ENCODE data around the gene FERMT2. TPM values are rescaled to one million over a fixed set of nuclear protein-coding genes. Genes with fewer than 3 reads are reported as not detected.

Gene FERMT2
- total RNA-seq, 4 donors from 2014 or later: 38.6 to 186 (median 62.7) TPM

DNA sequence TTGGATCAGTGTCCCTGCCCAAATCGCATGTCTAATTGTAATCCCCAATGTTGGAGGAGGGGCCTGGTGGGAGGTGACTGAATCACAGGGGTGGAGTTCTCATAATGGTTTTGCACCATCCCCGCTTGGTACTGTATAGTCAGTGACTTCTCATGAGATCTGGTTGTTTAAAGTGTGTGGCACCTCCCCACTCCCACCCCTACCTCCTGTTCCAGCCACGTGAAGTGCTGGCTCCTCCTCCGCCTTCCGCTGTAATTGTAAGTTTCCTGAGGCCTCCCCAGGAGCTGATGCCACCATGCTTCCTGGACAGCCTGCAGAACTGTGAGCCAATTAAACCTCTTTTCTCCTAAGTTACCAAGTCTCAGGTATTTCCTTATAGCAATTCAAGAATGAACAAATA lies 67.2 kb downstream of the FERMT2 start:
- WGBS, 2 donors (ENCODE audit: low coverage in 1 of 2): 83 to 98% methylated on average over 4 to 5 of the region's 5 CpGs
- no peaks in the 10 kb centered on the region for H3K9me3 ChIP-seq
- no peak overlapping the region for H3K27ac ChIP-seq
- H3K4me3 ChIP-seq: no peak overlapping the region
- TF ChIP-seq EP300 (IDR thresholded peaks at IDR 0.05; ENCODE audit: low read depth): no peak
- TF ChIP-seq POLR2A (IDR thresholded peaks at IDR 0.05): no peak
- TF ChIP-seq CTCF (IDR thresholded peaks at IDR 0.05): no peak
- TF ChIP-seq POLR2AphosphoS5 (IDR thresholded peaks at IDR 0.05): no peak
- no peaks in the 10 kb centered on the region for H3K27me3 ChIP-seq
- intact Hi-C loops (cut with DNase I; ENCODE audit: low total_unique reads): no loop called here
- H3K36me3 ChIP-seq: no peaks in the 10 kb centered on the region
- H3K4me1 ChIP-seq: no peaks in the 10 kb centered on the region
- in situ Hi-C loops (cut with MboI; ENCODE audit: low pct_ligation_motif_present in 1 of 4, low pct_unique_long_range_greater_than_20kb in 1 of 4, low sequenced_read_pairs in 3 of 4): no loop called here
- no peak for DNase-seq

GRCh38 chr14:52882824-52883223 lies 68.0 kb downstream of the FERMT2 start:
- no peaks in the 10 kb centered on the region for H3K9me3 ChIP-seq
- TF ChIP-seq EP300 (IDR thresholded peaks at IDR 0.05; ENCODE audit: low read depth) (no peak), CTCF (IDR thresholded peaks at IDR 0.05) (no peak), POLR2A (IDR thresholded peaks at IDR 0.05) (no peak), POLR2AphosphoS5 (IDR thresholded peaks at IDR 0.05) (no peak)
- H3K36me3 ChIP-seq: peaks cover 0 to 6% (median 0%) of the 10 kb centered on the region in 4 donors
- no peaks in the 10 kb centered on the region for H3K4me1 ChIP-seq
- no peak for DNase-seq
- no peaks in the 10 kb centered on the region for H3K27me3 ChIP-seq
- intact Hi-C loops (cut with DNase I; ENCODE audit: low total_unique reads) (no loop called here), in situ Hi-C loops (cut with MboI; ENCODE audit: low pct_ligation_motif_present in 1 of 4, low pct_unique_long_range_greater_than_20kb in 1 of 4, low sequenced_read_pairs in 3 of 4) (no loop called here)
- H3K4me3 ChIP-seq: no peak overlapping the region
- WGBS, 2 donors (ENCODE audit: low coverage in 1 of 2): 80 to 89% methylated on average over 6 of the region's 6 CpGs
- no peak overlapping the region for H3K27ac ChIP-seq

- Histone ChIP-seq H3K9me3 (no peaks in the 10 kb centered on the region), H3K4me3 (no peak overlapping the region), H3K27ac (no peak overlapping the region), H3K4me1 (no peaks in the 10 kb centered on the region), H3K27me3 (no peaks in the 10 kb centered on the region), H3K36me3 (peaks cover 0 to 6% (median 0%) of the 10 kb centered on the region in 4 donors)
- 60 to 73% methylated on average over 5 of the region's 5 CpGs for WGBS, 2 donors (ENCODE audit: low coverage in 1 of 2)
- no peak for TF ChIP-seq POLR2AphosphoS5 (IDR thresholded peaks at IDR 0.05)
- TF ChIP-seq POLR2A (IDR thresholded peaks at IDR 0.05): no peak
- TF ChIP-seq EP300 (IDR thresholded peaks at IDR 0.05; ENCODE audit: low read depth): no peak
- TF ChIP-seq CTCF (IDR thresholded peaks at IDR 0.05): no peak
- intact Hi-C loops (cut with DNase I; ENCODE audit: low total_unique reads) (no loop called here), in situ Hi-C loops (cut with MboI; ENCODE audit: low pct_ligation_motif_present in 1 of 4, low pct_unique_long_range_greater_than_20kb in 1 of 4, low sequenced_read_pairs in 3 of 4) (no loop called here)
- no peak for DNase-seq
Measured at GRCh38 chr14:52879958-52880357, 70.9 kb downstream of the FERMT2 start.

DNA sequence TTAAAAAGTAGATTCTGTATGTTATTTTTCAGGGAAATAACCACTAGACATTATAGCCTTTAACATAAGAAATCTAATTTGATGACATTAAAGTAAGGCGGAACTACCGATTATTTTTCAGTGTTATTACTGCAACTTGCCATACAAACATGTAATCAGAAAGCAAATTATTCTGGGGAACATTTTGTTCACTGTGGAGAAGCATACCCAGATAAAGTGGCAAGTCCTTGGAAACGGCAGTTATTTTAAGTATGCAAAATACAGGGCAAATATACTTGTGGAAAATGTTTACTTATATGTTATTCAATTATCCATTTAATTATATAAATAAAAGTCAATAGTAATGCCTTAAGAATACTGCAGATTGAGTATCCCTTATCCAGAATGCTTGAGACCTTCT lies 71.9 kb downstream of the FERMT2 start:
- H3K36me3 ChIP-seq: peaks cover 0 to 6% (median 0%) of the 10 kb centered on the region in 4 donors
- no peaks in the 10 kb centered on the region for H3K27me3 ChIP-seq
- intact Hi-C loops (cut with DNase I; ENCODE audit: low total_unique reads) (no loop called here), in situ Hi-C loops (cut with MboI; ENCODE audit: low pct_ligation_motif_present in 1 of 4, low pct_unique_long_range_greater_than_20kb in 1 of 4, low sequenced_read_pairs in 3 of 4) (no loop called here)
- no peak overlapping the region for H3K4me3 ChIP-seq
- 86 to 96% methylated on average over 3 of the region's 3 CpGs for WGBS, 2 donors (ENCODE audit: low coverage in 1 of 2)
- DNase-seq: no peak
- H3K27ac ChIP-seq: no peak overlapping the region
- no peaks in the 10 kb centered on the region for H3K4me1 ChIP-seq
- TF ChIP-seq CTCF (IDR thresholded peaks at IDR 0.05): no peak
- TF ChIP-seq EP300 (IDR thresholded peaks at IDR 0.05; ENCODE audit: low read depth): no peak
- TF ChIP-seq POLR2A (IDR thresholded peaks at IDR 0.05): no peak
- no peak for TF ChIP-seq POLR2AphosphoS5 (IDR thresholded peaks at IDR 0.05)
- no peaks in the 10 kb centered on the region for H3K9me3 ChIP-seq

Measured in transverse colon (tissue), 4 donors.